ENCODE results near the gene HTD2.
A peak's percentile ranks its signal among the peaks of the same experiment; 100 is the strongest.

GRCh38 chr3:58305882-58306711 is at the start of gene HTD2, which contains the start of gene RPP14:
- TF ChIP-seq CTCF (IDR thresholded peaks at IDR 0.05 in 2 of 3, conservative IDR thresholded peaks at IDR 0.05 in 1 of 3; ENCODE audit: borderline replicate concordance in 1 of 3, insufficient read depth in 1 of 3, low read depth in 2 of 3, low read length in 2 of 3) (peak; percentile 84 to 98 (median 88)), ZNF274 (IDR thresholded peaks at IDR 0.05; ENCODE audit: low read depth, low read length) (no peak), POLR2A (IDR thresholded peaks at IDR 0.05; ENCODE audit: borderline replicate concordance, extremely low read depth, insufficient read depth, insufficient read length) (peak; percentile 26), ATF3 (IDR thresholded peaks at IDR 0.05) (no peak), TCF7L2 (IDR thresholded peaks at IDR 0.05; ENCODE audit: borderline replicate concordance, extremely low read depth, insufficient read depth, insufficient read length) (no peak), JUND (IDR thresholded peaks at IDR 0.05) (no peak; the same call in 1 of the 2 replicates), RAD21 (IDR thresholded peaks at IDR 0.05; ENCODE audit: low read depth) (peak; percentile 49), EZH2 (IDR thresholded peaks at IDR 0.05) (no peak), POLR2AphosphoS5 (IDR thresholded peaks at IDR 0.05; ENCODE audit: low read depth, low read length) (peak; percentile 88)
